GM10248 (cell line): ENCODE data around the gene TLX1.

Source experiments
- CTCF ChIA-PET: fragments of 300-600 bp; sonication (Branson Sonifier 250); formaldehyde crosslinking; extraction: SDS; loops from one replicate; lab custom pipeline; 2021; ENCODE audit warnings: antibody characterized with exemption; lab: Yijun Ruan, JAX
- POLR2A ChIA-PET: fragments of 350-650 bp; sonication (Branson Sonifier 250); formaldehyde crosslinking; extraction: SDS; loops from one replicate; lab custom pipeline; 2020; ENCODE audit warnings: antibody characterized with exemption; lab: Yijun Ruan, JAX
- DNase-seq: peaks from one replicate; pipeline ENCODE4 v3.0.0; 2012; ENCODE audit errors: extremely low spot score
- CTCF ChIP-seq: IDR thresholded peaks from 2 replicates; pipeline ENCODE4 v1.5.1; 2012; ENCODE audit warnings: mild to moderate bottlenecking, low read depth; ENCODE audit errors: extremely low read depth, missing control alignments, control extremely low read depth

Gene TLX1

GRCh38 chr10:101116754-101117153 lies 14.3 kb upstream of the TLX1 start:
- no peak for DNase-seq
- POLR2A ChIA-PET: no interaction called here
- TF ChIP-seq CTCF: no peak
- CTCF ChIA-PET: interaction anchor here (1.0 to 3.4 kb wide), 4 partner anchors 10 to 25 kb away, joined by 3 to 17 read pairs (median 10); no protein-coding TSS in a partner anchor

GRCh38 chr10:101118031-101118430 lies 13.1 kb upstream of the TLX1 start:
- CTCF ChIA-PET: interaction anchor here (2.0 to 3.4 kb wide), 2 partner anchors 22 to 24 kb away, joined by 10 to 17 read pairs; no protein-coding TSS in a partner anchor
- POLR2A ChIA-PET: no interaction called here
- no peak for TF ChIP-seq CTCF

GRCh38 chr10:101120520-101120883 lies 10.6 kb upstream of the TLX1 start:
- POLR2A ChIA-PET: no interaction called here
- DNase-seq: no peak
- TF ChIP-seq CTCF: no peak
- CTCF ChIA-PET: interaction anchor here (1.4 kb wide), 1 partner anchor 25 kb away, joined by 3 read pairs; no protein-coding TSS in a partner anchor

More at GRCh38 chr10:101118031-101118430, 13.1 kb upstream of the TLX1 start:
- DNase-seq: no peak

GRCh38 chr10:101120884-101121653 lies 10.0 kb upstream of the TLX1 start:
- ChIA-PET POLR2A (no interaction called here), CTCF (interaction anchor here (1.1 to 7.2 kb wide), 3 partner anchors 13 to 26 kb away, joined by 3 to 60 read pairs (median 3); no protein-coding TSS in a partner anchor)
- DNase-seq: peak; percentile 64
- TF ChIP-seq CTCF: no peak

- TF ChIP-seq CTCF: no peak
- ChIA-PET CTCF (interaction anchor here (0.6 to 7.2 kb wide), 5 partner anchors 12 to 96 kb away, joined by 3 to 60 read pairs (median 4); no protein-coding TSS in a partner anchor), POLR2A (no interaction called here)
- no peak for DNase-seq
These were observed 9.5 kb upstream of the TLX1 start for GRCh38 chr10:101121654-101122031.

- DNase-seq: no peak
- CTCF ChIA-PET: interaction anchor here (0.6 to 7.2 kb wide), 9 partner anchors 12 to 96 kb away, joined by 3 to 60 read pairs (median 4); no protein-coding TSS in a partner anchor
- POLR2A ChIA-PET: no interaction called here
- no peak for TF ChIP-seq CTCF
These were observed 8.6 kb upstream of the TLX1 start for GRCh38 chr10:101122270-101123084.
